HG03103 (cell line): ENCODE data around the gene COL9A3.

Experiments used
- ATAC-seq: cut with Tn5 transposase; IDR thresholded peaks from one replicate; pipeline ENCODE4 v1.9.1; 2021; ENCODE audit warnings: low read depth; ENCODE audit not compliant: unreplicated experiment

The COL9A3 gene

DNA sequence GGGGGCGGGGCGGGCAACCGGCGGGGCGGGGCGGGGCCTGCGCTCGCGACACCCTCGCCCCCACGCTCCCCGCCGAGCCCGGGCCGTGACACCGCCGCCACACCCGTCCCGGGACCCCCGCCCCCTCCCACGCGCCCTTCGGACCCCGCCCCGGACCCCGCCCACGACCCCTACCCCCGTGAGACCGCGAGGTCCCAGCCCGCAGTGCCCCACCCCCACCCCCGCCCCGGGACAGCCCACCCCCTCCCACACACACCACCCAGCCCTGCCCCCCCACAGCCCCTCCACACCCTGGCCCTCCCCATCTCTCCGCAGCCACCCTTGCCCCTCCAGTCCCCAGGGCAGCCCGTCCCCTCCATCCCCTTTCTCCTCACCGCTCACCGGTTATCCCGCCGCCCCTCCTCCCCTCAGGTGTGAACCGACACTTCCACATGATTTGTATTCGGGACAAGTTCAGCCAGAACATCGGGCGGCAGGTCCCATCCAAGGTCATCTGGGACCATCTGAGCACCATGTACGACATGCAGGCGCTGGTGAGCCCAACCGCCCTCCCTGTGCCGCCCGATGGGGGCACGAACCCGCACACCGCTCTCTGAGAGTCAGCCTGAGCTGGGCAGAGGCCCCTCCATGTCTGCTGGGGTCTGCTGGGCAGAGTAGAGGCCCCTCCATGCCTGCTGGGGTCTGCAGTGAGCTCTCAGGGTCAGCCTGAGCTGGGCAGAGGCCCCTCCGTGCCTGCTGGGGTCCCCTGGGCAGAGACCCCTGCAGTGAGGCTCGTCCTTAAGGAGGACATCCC lies 20.0 kb upstream of the COL9A3 start:
- ATAC-seq: no peak

- ATAC-seq: no peak
These were observed 18.9 kb upstream of the COL9A3 start for GRCh38 chr20:62797671-62798532.

DNA sequence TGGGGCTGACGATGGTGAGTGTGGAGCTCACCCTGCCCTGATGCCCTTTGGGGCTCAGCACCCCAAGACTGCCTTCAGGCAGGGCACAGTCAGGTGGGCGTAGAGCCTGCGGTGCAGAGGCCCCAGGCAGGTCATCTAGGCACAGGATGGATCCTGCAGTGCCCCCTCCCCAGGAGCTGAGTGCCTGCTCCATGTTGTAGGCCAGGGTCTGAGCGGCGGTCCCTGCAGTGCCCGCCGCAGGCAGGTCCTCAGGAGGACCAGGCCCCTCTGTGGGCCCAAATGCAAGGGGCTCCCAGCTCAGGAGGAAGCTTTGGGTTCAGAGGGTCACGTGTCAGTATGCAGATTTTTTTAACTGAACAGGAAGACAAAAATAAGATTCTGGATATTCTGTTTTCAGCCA lies 17.8 kb upstream of the COL9A3 start:
- ATAC-seq: no peak

DNA sequence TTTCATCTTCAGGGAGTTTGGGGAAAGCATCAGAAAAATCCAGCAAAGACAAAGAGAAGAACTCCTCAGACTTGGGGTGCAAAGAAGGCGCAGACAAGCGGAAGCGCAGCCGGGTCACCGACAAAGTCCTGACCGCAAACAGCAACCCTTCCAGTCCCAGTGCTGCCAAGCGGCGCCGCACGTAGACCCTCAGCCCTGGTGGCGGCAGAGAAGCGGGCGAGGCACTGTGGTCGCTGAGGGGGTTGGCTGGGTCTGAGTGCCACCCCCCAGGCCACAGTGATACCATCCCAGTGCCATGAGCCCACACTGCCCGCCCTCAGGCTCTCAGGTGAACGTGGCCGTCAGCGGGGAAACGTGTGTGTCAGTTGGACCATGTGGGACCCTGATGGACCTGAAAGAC lies 17.4 kb upstream of the COL9A3 start:
- ATAC-seq: no peak

DNA sequence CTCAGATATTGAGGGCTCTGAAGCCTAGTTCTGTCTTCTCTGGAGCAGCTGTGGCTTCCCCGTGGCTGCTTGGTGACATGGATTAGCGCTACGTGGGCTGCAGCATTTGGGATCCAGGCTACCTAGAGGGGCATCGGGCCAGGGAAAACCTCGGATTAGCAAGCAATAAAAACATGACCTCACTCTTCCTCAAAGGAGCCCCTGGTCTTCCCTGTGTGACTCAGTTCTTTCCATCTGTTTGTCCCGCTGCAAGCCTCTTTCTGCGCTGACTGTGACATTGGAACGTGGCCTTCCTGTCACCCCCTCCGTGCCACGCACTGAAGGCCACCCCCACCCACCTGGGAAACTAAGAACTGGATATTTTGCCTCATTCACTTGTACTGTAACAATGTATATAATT lies 17.0 kb upstream of the COL9A3 start:
- no peak for ATAC-seq

DNA sequence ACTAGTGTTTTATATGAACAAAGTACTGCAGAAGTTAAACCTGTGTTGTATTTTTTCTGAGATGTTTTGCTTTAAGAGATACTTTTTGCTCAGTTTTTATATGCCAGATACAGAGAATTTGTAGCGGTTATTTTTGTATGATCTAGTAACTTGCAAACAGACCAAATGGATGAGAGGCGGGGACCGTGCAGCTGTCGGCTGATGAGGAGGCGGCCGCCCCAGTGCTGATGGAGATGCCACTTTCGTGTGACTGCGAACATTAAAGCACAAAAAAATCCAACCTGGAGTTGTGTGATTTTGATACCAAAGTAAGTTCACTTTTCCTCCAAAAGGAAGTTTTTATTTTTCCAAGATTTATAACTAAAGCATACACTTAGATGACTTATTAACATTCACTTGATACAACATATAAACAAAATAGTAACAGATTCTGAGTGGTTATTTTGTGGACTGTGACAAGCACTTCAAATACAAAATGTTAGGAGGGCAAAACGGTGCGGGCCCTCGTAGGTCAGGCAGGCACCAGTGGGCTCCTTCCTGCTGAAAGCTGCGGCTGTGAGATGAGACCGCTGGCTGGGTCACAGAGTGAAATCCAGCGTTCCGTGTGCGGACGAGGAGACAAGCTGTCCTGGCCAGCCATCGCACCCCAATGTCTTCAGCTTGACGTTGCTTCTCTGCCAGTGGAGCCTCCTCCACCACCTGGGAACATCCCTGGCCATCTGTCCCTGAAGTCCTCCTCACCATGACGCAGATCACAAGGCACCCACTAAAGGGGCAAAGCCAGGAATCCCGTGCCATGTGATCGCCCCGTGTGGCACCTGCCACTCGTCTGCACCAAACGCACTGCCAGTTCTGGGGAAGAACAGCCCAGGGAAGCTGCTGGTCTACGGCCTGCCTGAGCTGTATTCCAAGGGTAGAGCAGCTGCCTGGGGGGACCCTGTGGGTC lies 16.3 kb upstream of the COL9A3 start:
- ATAC-seq: no peak

DNA sequence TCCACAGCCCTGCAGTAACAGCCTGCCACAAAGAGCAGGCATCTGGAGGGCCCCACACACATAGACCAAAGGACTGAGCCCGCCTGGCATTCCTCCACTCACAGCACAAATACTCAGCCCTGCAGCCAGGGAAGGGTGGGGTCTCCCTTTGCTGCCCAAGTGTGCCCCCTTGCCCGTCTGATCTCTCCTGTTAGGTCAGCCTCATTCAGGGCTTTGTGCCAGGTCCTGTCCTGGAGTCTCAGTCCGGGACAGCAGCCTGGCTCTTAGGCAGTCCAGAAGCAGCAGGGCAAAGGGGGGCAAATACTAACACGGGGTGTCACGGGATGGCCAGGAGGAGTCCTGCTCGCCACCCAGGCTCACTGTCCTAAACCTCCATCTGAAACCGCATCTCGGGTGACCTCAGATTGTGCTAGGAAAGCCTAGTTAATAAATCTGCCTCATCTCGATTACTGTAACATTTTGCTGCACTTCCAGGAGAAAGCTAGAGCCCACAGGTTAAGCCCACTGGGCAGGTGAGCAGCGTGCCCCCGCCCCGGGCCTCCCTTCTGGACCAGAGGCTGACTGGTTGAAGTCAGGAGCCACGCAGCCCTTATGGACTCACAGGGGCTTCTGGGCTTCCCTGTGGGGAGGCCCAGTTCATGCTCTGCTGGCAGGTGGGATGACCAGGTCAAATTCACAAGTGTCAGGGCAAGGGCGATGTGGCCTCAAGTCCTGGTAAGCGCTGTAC lies 15.4 kb upstream of the COL9A3 start:
- no peak for ATAC-seq

GRCh38 chr20:62802026-62802712 lies 14.7 kb upstream of the COL9A3 start:
- no peak for ATAC-seq

DNA sequence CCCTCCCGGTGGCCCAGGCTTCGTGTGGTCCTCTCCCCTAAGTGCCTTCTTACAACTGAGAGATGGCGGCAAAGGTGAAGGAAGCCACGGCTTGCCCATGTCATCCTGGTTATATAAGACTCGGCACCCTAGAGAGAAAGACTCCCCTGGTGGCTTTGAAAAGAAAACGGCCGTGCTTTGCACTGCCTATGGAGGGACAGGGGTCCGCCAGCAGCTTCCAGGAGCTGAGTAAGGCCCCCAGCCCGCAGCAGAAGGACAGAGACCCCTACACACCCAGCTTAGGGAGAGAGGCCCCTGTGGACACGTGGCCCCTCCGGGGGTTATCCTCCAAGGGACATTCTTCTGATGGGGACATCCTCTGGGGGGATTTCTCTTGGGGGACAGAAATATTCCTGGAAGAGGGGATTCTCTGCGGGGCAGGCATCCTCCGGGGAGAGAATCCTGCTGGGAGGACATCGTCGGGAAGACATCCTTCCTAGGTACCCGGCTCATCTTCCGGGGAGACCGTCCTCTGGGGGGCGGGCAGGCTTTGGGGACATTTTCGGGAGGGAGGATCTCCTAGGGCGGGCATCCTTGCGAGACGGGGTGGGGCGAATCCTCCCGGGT lies 12.7 kb upstream of the COL9A3 start:
- ATAC-seq: no peak

DNA sequence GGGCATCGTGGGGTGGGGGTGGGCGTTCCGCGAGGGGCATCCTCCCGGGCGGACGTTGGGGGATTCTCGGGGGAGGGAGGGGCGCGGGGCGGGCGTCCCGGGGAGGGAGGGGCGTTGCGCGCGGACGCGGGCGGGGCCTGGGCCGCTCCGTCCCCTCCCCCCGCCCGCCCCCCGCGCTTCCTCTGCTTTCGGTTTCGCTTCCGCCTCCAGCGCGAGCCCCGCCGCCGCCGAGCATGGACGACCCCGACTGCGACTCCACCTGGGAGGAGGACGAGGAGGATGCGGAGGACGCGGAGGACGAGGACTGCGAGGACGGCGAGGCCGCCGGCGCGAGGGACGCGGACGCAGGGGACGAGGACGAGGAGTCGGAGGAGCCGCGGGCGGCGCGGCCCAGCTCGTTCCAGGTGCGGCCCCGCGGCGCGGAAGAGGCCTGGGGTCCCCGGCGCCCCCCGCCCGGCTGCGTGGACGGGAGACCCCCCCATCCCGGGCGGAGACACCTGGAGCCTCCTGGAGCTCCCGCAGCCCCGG lies 12.2 kb upstream of the COL9A3 start, which contains the start of gene OGFR:
Gene OGFR, plus strand, starts transcription at position 209 of the 528 bp plus-strand sequence. Its CDS starts 25 bp downstream, at position 234.
- ATAC-seq: peak; percentile 45

- ATAC-seq: no peak
These were observed 11.6 kb upstream of the COL9A3 start for GRCh38 chr20:62805155-62805710.

GRCh38 chr20:62805711-62806382 lies 11.0 kb upstream of the COL9A3 start:
- ATAC-seq: no peak

DNA sequence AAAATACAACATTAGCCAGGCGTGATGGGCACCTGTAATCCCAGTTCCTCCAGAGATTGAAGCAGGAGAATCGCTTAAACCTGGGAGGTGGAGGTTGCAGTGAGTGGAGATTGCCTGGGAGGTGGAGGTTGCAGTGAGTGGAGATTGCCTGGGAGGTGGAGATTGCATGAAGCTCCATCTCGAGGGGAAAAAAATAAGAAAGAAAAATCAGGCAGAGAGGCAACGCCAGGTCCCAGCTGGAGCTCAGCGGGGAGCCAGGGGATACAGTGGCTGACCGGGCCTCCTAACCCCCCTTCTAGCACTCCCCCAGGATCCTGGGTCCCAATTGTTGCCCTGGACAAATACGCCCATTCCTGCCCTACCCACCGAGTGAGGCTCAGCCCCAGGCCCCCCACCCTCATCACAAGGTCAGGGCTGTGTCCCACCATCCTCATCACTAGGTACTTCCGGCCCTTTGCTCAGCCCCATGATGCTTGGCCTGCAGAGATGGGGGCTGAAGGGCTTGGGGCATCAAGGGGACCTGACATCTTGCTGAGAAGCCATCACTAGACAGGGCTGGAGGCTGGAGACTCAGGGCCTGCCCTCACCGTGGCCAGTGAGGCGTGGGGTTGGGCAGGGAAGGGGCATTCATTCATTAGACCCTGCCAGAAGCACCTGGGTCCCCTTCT lies 10.3 kb upstream of the COL9A3 start:
- no peak for ATAC-seq

DNA sequence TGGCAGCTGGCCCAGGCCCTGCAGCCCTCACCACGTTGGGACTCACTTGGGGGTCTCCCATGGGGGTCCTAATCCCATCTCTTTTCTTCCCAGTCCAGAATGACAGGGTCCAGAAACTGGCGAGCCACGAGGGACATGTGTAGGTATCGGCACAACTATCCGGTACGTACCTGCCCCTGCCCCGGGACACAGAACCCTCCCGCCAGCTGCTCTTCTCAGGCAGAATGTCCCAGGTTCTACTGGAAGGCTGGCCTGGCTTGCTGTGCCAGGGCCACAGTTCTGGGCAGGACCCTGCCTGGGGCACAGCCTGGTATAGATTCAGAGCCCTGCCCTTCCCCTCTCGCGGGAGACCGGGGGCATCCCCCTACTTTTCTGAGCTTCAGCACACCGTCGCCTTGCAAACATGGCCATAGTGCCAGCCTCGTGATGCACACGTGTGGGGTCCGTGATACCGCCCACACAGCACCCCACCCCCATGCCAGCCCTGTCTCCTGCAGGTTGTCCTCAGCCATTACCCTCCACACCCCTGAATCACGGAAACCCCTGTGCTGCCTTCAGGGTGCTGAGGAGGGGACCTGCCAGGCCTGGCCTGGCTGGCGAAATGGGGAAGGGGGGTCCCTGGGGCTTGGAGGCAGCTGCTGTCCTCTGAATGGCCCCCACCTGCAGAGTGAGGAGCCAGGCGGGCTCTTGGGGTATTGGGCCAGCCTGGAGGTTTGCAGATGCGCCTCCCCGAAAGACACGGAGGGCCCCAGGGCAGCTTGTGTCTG lies 9.2 kb upstream of the COL9A3 start:
- ATAC-seq: no peak

GRCh38 chr20:62808211-62808865 lies 8.5 kb upstream of the COL9A3 start:
- ATAC-seq: no peak
